ENCODE data around the gene BABAM2.
"Not testable (repeated sequence)": the region's sequence is repeated elsewhere in the genome, so short reads cannot be mapped to it uniquely, and the experiment has no call there.

BABAM2 gene

DNA sequence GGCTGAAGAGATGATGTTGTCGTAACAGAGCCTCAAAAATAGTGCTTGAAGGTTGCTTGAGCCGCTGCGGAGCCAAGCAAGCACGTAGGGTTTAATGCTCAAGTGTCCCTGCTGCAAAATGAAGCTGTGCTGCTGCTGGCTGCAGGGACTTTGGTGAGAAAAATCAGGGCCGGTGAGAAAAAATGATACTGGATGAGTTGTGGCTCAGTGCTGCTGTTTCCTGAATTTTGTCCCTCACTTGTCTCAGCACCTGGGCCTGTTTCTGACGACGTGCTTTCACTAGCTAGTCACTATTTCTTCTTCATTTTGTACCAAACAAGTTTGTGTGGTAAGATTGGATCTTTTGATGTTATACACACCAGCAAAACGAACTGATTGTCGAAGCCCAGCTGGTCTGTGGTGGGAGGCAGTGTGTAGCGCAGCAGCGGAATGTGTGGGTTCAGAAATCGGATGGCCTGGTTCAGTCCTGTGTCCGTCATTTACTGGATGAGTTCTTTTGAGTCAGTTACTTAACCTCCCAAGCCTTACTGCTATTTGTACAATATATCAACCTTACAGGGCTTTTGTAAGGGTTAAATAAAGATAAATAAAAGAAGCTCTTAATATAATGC, 329.3 kb downstream of the BABAM2 start:
- no peak for DNase-seq

- no peak for DNase-seq
Observed at GRCh38 chr2:28224648-28225472, 334.3 kb downstream of the BABAM2 start.

GRCh38 chr2:28225473-28226080, 335.0 kb downstream of the BABAM2 start:
- no peak for DNase-seq

- no peak for DNase-seq
Observed at GRCh38 chr2:28226558-28226957, 336.0 kb downstream of the BABAM2 start.

GRCh38 chr2:28227498-28227897, 337.0 kb downstream of the BABAM2 start:
- no peak for DNase-seq

DNA sequence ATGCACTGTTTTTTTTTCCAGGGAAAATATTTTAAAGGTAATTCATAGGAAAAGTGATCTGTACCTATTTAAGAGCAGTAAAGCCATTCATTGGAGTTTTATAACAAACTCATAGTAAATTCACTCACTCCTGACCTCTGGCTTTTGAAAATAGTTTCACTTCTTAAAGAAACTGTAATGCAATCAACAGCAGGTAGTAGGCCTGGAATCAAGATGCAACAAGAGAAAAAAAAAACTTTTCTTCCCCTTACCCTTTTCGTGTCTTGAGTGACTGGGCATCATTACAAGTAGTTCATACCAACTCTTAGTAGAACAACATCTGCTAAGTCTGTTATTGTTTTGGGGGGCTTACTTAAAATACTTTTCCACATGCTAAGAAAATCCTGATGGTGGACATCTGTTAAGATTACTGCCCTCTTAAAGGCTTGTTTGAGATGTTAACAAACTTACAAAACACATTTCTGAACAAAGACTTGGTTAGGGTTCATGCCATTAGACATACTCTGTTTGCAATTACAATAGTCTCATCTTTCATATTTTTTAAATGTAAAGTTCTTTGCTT, 338.0 kb downstream of the BABAM2 start:
- DNase-seq, result no peak

GRCh38 chr2:28231110-28231631, 340.6 kb downstream of the BABAM2 start:
- DNase-seq, result no peak

DNA sequence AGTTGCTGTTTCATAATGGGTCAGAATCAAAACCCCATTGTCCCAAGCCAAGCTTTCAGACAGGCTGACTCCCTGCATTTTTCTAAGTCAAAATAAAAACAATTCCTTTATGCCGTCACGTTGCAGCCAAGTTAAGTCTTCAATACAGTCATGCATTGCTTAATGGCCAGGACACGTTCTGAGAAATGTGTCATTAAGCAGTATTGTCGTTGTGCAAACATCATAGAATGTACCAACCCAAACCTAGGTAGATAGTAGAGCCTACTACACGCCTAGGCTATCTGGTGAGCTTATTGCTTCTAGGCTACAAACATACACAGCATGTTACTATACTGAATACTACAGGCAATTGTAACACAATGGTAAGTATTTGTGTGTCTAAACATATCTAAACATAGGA, 341.8 kb downstream of the BABAM2 start:
- DNase-seq, result no peak

GRCh38 chr2:28233164-28233676, 342.7 kb downstream of the BABAM2 start:
- DNase-seq, result no peak

GRCh38 chr2:28234807-28235206, 344.3 kb downstream of the BABAM2 start:
- no peak for DNase-seq

DNA sequence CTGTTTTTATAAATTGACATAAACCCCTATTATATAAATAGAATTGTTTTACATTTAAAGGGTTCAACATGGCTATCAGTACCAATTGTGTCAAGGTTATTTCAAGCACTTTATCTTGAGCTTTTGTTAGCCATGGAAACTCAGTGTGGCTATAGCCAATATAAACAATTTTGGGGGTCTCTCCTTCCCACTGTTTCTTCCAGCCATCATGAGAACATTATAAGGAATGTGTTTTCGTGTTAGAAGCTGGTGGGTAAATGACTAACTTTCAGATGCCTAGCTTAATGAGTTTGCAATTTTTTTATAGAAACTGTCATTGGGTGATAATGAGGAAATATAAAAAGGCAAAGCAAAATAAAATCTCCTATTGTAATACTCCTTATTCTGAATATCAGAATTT, 348.7 kb downstream of the BABAM2 start:
- no peak for DNase-seq

DNA sequence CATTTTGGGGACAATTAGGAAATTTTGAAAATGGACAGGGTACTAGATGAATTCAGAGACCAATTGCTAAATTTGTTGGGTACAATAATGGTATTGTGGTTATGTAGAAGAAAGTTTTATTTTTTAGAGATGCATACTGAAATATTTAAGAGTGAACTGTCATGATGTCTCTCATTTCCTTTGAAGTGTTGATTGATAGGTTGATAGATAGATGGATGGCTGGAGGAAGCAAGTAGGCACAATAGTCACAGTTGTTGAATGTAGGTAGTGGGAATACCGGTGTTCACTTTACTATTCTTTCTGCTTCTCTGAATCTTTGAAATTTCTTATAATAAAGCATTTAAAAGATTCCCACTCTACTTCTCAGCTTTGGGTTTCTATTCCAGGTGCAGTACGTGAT, 350.4 kb downstream of the BABAM2 start:
- no peak for DNase-seq

DNA sequence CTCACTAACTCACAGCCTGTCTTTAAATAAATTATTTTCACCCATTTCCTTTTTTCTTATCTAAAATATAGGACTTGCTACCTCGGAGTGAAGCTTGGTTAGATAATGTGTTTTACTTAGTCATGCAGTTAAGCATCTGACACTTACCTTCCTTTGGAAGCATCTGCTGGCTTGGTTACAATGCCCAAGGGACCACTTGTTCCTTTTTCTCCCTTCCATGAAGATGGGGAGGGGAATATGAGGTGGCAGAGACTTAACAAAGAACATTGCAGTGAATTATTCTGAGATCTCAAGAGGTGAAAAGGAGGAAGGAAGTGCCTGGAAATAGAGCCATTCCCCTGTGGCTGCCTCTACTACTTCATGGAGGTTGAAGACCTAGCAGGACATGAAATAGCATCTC, 356.8 kb downstream of the BABAM2 start:
- no peak for DNase-seq

DNA sequence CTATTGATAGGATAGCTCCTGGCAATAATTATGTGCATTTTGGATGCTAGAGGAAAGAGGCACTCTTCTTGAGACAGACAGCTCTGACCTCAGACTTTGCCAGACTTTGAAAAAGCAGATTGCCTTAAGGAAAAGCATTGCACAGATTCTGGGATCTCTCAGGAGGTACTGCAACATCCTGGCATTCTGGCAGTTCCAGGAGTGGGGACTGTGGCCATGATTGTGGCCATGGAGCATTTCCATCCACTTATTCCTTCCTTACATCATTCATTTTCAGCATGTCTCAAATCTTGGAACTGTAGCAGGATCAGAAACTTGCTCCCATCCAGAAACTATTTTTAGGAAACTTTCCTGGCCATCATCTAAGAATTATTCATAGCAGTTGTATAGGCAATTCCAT, 357.2 kb downstream of the BABAM2 start:
- no peak for DNase-seq

GRCh38 chr2:28248511-28248910, 358.0 kb downstream of the BABAM2 start:
- DNase-seq, result no peak

DNA sequence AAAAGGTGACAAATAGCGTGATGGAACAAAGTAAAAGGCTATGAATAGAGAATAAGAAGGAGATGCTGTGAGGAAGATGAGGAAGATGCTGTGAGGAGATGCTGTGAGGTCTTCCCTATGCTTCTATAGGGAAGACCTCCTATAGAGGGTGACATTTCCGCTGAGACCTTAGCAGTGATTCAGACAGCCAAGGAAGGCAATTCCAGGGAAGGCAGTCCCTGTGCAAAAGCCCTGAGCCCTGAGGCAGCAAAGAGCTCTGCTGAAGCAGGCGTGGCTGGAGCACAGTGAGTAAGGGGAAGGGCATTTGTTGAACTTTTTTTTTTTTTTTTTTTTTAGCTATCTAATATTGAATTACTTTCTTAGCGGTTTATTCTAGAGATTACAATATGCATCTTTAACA, 359.5 kb downstream of the BABAM2 start:
- DNase-seq, result no peak

DNA sequence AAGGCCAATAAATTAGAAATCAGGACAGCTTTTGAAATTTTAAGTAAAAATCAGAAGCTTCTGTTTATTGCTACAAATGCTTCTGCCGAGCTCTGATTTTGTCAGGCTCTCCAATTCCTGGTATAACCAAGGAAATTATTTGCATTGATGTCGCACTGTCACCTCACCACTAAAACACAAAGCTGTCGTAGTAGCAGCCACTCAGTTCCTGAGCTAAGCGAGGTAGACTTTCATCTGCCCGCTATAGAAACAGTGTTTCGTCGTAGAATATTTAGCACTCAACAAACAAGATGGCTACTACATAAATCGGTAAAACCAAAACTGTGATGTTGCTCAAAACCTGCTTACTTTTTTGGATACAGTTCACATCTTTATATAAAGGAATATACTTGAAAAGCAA, 360.8 kb downstream of the BABAM2 start:
- no peak for DNase-seq

GRCh38 chr2:28252311-28252710, 361.8 kb downstream of the BABAM2 start:
- DNase-seq, result no peak

DNA sequence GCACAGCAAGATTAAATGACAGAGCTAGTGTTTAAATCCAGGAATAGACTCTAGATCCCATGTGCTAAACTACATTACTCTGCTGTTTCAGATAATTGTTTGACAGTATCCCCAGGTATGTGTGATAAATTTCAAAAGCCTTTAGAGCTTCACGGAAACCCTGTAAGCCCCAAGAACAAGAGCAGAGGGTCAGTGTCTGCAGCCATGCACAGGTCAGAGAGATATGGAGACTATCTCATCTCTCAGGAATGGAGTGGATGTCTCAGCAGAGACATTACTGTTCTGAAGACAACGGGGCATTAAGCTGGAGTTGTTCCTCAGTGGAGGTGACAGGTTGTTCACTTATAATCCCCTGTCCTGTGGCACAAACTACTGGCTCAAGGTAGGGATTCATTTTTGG, 363.0 kb downstream of the BABAM2 start:
- DNase-seq, result no peak

- DNase-seq, result not testable (repeated sequence)
Observed at GRCh38 chr2:28255231-28255630, 364.7 kb downstream of the BABAM2 start.

DNA sequence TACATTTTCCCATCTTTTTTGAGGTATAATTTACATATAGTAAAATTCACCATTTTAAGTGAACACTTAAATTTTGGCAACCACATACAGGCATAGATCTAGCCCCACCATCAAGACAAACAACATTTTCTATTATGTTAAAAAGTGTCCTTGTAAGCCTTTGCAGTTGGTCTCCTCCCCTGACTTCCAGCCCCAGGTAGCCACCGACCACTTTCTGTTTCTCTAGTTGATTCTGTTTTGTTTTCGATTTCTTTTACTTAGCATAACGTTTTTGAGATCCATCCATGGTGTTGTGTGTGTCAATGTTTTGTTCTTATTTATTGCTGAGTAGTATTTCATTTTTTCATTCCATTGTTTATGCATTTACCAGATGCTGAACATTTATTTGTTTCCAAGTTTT, 366.7 kb downstream of the BABAM2 start:
- no peak for DNase-seq

- DNase-seq, result not testable (repeated sequence)
Observed at GRCh38 chr2:28259226-28259625, 368.7 kb downstream of the BABAM2 start.

DNA sequence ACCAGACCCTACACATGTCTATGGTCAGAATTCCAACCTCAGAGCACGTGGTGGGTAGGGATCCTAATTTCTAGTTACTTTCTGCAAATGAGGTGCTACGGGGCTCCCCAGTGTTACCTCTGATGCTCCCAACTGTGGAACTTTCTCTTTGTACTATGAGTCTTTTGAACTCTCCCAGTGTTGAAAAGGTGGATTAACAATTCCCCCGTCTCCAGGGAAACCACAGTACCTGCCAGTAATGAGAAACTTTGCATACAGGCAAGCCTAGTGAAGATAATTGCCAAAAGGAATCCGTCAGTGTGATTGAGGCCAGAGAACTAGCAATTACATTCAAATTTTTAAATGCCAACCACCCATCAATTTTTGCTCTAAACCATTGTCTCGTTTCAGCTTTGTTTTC, 373.2 kb downstream of the BABAM2 start:
- no peak for DNase-seq
